Right ventricle myocardium inferior (tissue), 1 donor: ENCODE results near the gene KCNJ1. TPM values are rescaled to one million over a fixed set of nuclear protein-coding genes. Genes with fewer than 3 reads are reported as not detected.
A peak's percentile ranks its signal among the peaks of the same experiment; 100 is the strongest.

Experiments
- ATAC-seq: fragments of 200-7000 bp; cut with Tn5 transposase; one replicate; pipeline ENCODE4 v1.9.1; 2020; ENCODE audit warnings: mild to moderate bottlenecking, moderate library complexity
- DNase-seq: peaks from one replicate; pipeline ENCODE4 v3.0.0; 2021; ENCODE audit errors: missing footprints
- intact Hi-C: fragments of 100-400 bp; cut with DNase I; formaldehyde crosslinking; loops from one replicate; pipeline ENCODE4 v1.11.0; 2022
- total RNA-seq: library from RNA; stranded (reverse); fragmentation: NEBNext Ultra II Directional; extraction: Animal tissue kit (Norgen Biotek cat#: 25700); gene quantifications from one replicate; pipeline ENCODE4 v1.2.1, GENCODE V29; 2021
- donor health status: DM: no; HTN: yes; CAD: no; lungs with severe emphysema.

The KCNJ1 gene
- total RNA-seq, 1 donor from 2014 or later: not detected

GRCh38 chr11:128888034-128888985 is 21.2 kb upstream of the KCNJ1 start:
- DNase-seq (no peak), ATAC-seq (no peak)
- intact Hi-C loops: loop anchor here (10.0 kb wide), 1 partner anchor 446 kb away; no protein-coding TSS in a partner anchor

- peak; percentile 34 for ATAC-seq
- DNase-seq: no peak
- intact Hi-C loops: loop anchor here (10.0 kb wide), 1 partner anchor 448 kb away; no protein-coding TSS in a partner anchor
Measured at GRCh38 chr11:128886406-128887124, 19.5 kb upstream of the KCNJ1 start.

GRCh38 chr11:128884703-128885338 is 17.7 kb upstream of the KCNJ1 start:
- intact Hi-C loops: loop anchor here (1.0 to 10.0 kb wide), 3 partner anchors 20 to 450 kb away; no protein-coding TSS in a partner anchor
- ATAC-seq (peak; percentile 80), DNase-seq (no peak)

GRCh38 chr11:128884054-128884453 is 17.0 kb upstream of the KCNJ1 start:
- intact Hi-C loops: loop anchor here (1.0 to 10.0 kb wide), 3 partner anchors 21 to 451 kb away; no protein-coding TSS in a partner anchor
- DNase-seq (no peak), ATAC-seq (no peak)

GRCh38 chr11:128882451-128882850 is 15.4 kb upstream of the KCNJ1 start:
- intact Hi-C loops: loop anchor here (10.0 kb wide), 1 partner anchor 452 kb away; no protein-coding TSS in a partner anchor
- ATAC-seq (no peak), DNase-seq (no peak)

GRCh38 chr11:128881221-128881620 is 14.1 kb upstream of the KCNJ1 start:
- intact Hi-C loops: loop anchor here (10.0 kb wide), 1 partner anchor 454 kb away; no protein-coding TSS in a partner anchor
- DNase-seq (no peak), ATAC-seq (no peak)

- no peak for DNase-seq
- ATAC-seq: no peak
- intact Hi-C loops: loop anchor here (10.0 kb wide), 1 partner anchor 455 kb away; no protein-coding TSS in a partner anchor
Measured at GRCh38 chr11:128879817-128880216, 12.7 kb upstream of the KCNJ1 start.

GRCh38 chr11:128878455-128878854 is 11.4 kb upstream of the KCNJ1 start:
- intact Hi-C loops: no loop called here
- ATAC-seq (no peak), DNase-seq (no peak)

- DNase-seq: no peak
- ATAC-seq: no peak
- intact Hi-C loops: no loop called here
Measured at GRCh38 chr11:128877726-128878125, 10.6 kb upstream of the KCNJ1 start.

- ATAC-seq: no peak
- no peak for DNase-seq
- intact Hi-C loops: no loop called here
Measured at GRCh38 chr11:128876133-128876650, 9.1 kb upstream of the KCNJ1 start.

- ATAC-seq (no peak), DNase-seq (no peak)
- intact Hi-C loops: no loop called here
Measured at GRCh38 chr11:128874427-128874826, 7.3 kb upstream of the KCNJ1 start.

GRCh38 chr11:128872594-128872993 is 5.5 kb upstream of the KCNJ1 start:
- ATAC-seq (no peak), DNase-seq (no peak)
- intact Hi-C loops: no loop called here

- intact Hi-C loops: no loop called here
- ATAC-seq (no peak), DNase-seq (no peak)
Measured at GRCh38 chr11:128872094-128872493, 5.0 kb upstream of the KCNJ1 start.

- ATAC-seq (no peak), DNase-seq (no peak)
- intact Hi-C loops: no loop called here
Measured at GRCh38 chr11:128871168-128871610, 4.1 kb upstream of the KCNJ1 start.

GRCh38 chr11:128868841-128869671 is 2.0 kb upstream of the KCNJ1 start:
- intact Hi-C loops: loop anchor here (10.0 kb wide), 1 partner anchor 834 kb away; no protein-coding TSS in a partner anchor
- ATAC-seq: no peak
- no peak for DNase-seq

- no peak for ATAC-seq
- intact Hi-C loops: loop anchor here (10.0 kb wide), 1 partner anchor 831 kb away; no protein-coding TSS in a partner anchor
- no peak for DNase-seq
Measured at GRCh38 chr11:128865490-128865889, 1.6 kb downstream of the KCNJ1 start.

- no peak for DNase-seq
Measured at GRCh38 chr11:128862908-128863660, 4.0 kb downstream of the KCNJ1 start.

More at GRCh38 chr11:128862908-128863660, 4.0 kb downstream of the KCNJ1 start:
- intact Hi-C loops: loop anchor here (10.0 kb wide), 1 partner anchor 828 kb away; no protein-coding TSS in a partner anchor
- no peak for ATAC-seq
